Heart right ventricle (tissue), 16 donors: ENCODE results near the gene SLC19A3. TPM values are rescaled to one million over a fixed set of nuclear protein-coding genes. Genes with fewer than 3 reads are reported as not detected.

Source experiments
- ATAC-seq, 8 donors: fragments of 200-7000 bp; cut with Tn5 transposase; one replicate each; pipeline ENCODE4 v1.9.1; 2020; ENCODE audit warnings: mild to moderate bottlenecking in 8 of 8, moderate library complexity in 8 of 8, moderate number of reproducible peaks in 1 of 8
- DNase-seq, 2 donors: peaks; one replicate each; pipeline ENCODE4 v3.0.0-alpha.2; 2020
- H3K27ac ChIP-seq, 10 donors: fragments of 200-600 bp; sonication (generic) in 2 of 10; one replicate each; pipeline versions ENCODE4 v1.5.0 to v1.8.0; 2020 to 2022; ENCODE audit warnings: mild to moderate bottlenecking in 3 of 10
- H3K27me3 ChIP-seq, 7 donors: fragments of 200-600 bp; one replicate each; pipeline ENCODE4 v1.8.0; 2021 to 2022; ENCODE audit warnings: mild to moderate bottlenecking in 2 of 7
- H3K36me3 ChIP-seq, 9 donors: fragments of 200-600 bp; sonication (generic) in 1 of 9; one replicate each; pipeline versions ENCODE4 v1.5.0 to v1.8.0; 2020 to 2022; ENCODE audit warnings: mild to moderate bottlenecking in 2 of 9
- H3K4me1 ChIP-seq, 9 donors: fragments of 200-600 bp; sonication (generic) in 1 of 9; one replicate each; pipeline versions ENCODE4 v1.5.0 to v1.8.0; 2020 to 2022; ENCODE audit warnings: mild to moderate bottlenecking in 4 of 9
- H3K4me3 ChIP-seq, 10 donors: fragments of 200-600 bp; sonication (generic) in 2 of 10; one replicate each; pipeline versions ENCODE4 v1.5.0 to v1.8.0; 2020 to 2022; ENCODE audit warnings: mild to moderate bottlenecking in 7 of 10, moderate library complexity in 2 of 10
- H3K9me3 ChIP-seq, 11 donors: fragments of 200-600 bp in 10 of 11; sonication (generic) in 2 of 11; one replicate each; pipeline versions ENCODE4 v1.5.0 to v1.8.0; 2013 to 2022; ENCODE audit warnings: mild to moderate bottlenecking in 2 of 11, control low read depth in 1 of 11, moderate library complexity in 1 of 11
- WGBS, 2 donors: extraction: QIAGEN DNeasy Blood & Tissue Kit; methylation state at CpG; one replicate each; pipeline ENCODE4 v1.1.7; 2013; ENCODE audit warnings: inconsistent platforms in 1 of 2; 5-methylcytosine and 5-hydroxymethylcytosine counted together
- intact Hi-C, 10 donors: fragments of 100-400 bp; cut with DNase I; formaldehyde crosslinking; loops; one replicate each; pipeline versions ENCODE4 v1.11.1 to v1.14.2; 2022
- polyA plus RNA-seq, 2 donors: library from polyadenylated mRNA; stranded (reverse); fragments of 200-250 nt; gene quantifications; one replicate each; pipeline ENCODE4 v1.2.3, GENCODE V29; 2013
- total RNA-seq, 10 donors: library from RNA; stranded (reverse); fragmentation: NEBNext Ultra II Directional in 3 of 10; extraction: Animal tissue kit (Norgen Biotek cat#: 25700) in 3 of 10; gene quantifications; one replicate each; pipeline versions ENCODE4 v1.2.1 to v1.2.4, GENCODE V29; 2021 to 2023
- TF ChIP-seq, protein P1 (sequence below), 9 donors: fragments of 200-600 bp; sonication (generic) in 2 of 9; IDR thresholded peaks; one replicate each; pipeline versions ENCODE4 v1.5.0 to v1.8.0; 2021 to 2022; ENCODE audit warnings: antibody characterized with exemption in 9 of 9, mild to moderate bottlenecking in 5 of 9, moderate library complexity in 1 of 9
- donor health status: Arrhythmogenic right ventricular cardiomyopathy.
- donor health status: ischemic (EF 13 %, LVEDD 7.1; RV severe dilation, severe dysfunction).
- donor health status: healthy with polysubstance abuse.
- donor health status: DM: no; HTN: yes; CAD: no.
- donor health status: DM: no; HTN: no; CAD: no.
- donor health status: ischemic (EF 25% LVEDD 6.9; RV normal size, moderate dysfunction).
- donor health status: ischemic (EF 25% LVEDD 5.7; RV mildly dilated, moderate dysfunction).
- donor health status: healthy.
- donor health status: DM: yes; HTN: yes; CAD: no.
- donor health status: Ischemic cardiomyopathy.
- donor health status: ischemic (EF 35%, LVEDD 5.7; RV mildly dilated, moderate dysfunction).
- donor health status: nonischemic (EF 11% LVEDD 7.7; RV severe dilation, severe dysfunction).
- donor health status: DM: yes; HTN: yes; CAD: no.
- donor health status: PGD.
- donor health status: ischemic (EF 29% LVEDD 5.4; RV normal size, mild dysfunction).
- donor health status: nonischemic (EF 23%, LVEDD 6.1; RV moderate dilation, normal function).

The SLC19A3 gene
- total and polyA plus RNA-seq, 12 donors, result 0.13 to 4.5 (median 0.80) TPM

DNA sequence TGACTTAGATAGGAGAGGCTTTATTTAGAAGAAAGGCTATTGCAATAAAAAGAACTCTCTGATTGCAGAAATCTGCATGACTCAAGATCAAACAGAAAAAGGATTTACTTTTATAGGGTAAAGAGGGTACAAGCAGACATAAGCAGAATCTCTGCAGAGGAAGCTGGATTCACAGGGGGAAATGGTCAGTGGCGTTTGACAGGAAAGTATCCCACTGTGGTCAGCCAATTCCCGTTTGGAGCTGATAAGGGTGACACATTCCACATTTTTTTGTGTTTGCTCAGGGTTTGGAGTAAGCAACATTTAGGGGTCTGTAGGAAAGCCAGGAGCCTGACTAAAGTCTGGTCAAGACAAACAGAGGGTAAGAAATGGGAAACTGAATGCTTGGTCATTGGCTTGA lies 75.2 kb downstream of the SLC19A3 start:
- intact Hi-C loops, result no loop called here
- TF ChIP-seq, protein P1, sequence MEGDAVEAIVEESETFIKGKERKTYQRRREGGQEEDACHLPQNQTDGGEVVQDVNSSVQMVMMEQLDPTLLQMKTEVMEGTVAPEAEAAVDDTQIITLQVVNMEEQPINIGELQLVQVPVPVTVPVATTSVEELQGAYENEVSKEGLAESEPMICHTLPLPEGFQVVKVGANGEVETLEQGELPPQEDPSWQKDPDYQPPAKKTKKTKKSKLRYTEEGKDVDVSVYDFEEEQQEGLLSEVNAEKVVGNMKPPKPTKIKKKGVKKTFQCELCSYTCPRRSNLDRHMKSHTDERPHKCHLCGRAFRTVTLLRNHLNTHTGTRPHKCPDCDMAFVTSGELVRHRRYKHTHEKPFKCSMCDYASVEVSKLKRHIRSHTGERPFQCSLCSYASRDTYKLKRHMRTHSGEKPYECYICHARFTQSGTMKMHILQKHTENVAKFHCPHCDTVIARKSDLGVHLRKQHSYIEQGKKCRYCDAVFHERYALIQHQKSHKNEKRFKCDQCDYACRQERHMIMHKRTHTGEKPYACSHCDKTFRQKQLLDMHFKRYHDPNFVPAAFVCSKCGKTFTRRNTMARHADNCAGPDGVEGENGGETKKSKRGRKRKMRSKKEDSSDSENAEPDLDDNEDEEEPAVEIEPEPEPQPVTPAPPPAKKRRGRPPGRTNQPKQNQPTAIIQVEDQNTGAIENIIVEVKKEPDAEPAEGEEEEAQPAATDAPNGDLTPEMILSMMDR (IDR thresholded peaks at IDR 0.05), result no peak
- Histone ChIP-seq H3K4me3 (no peak overlapping the region), H3K4me1 (no peaks in the 10 kb centered on the region), H3K36me3 (no peaks in the 10 kb centered on the region), H3K27me3 (peaks cover 0 to 5% (median 0%) of the 10 kb centered on the region in 7 donors), H3K27ac (no peak overlapping the region), H3K9me3 (no peaks in the 10 kb centered on the region)
- no peak for DNase-seq
- ATAC-seq, result no peak
- WGBS, 2 donors, result 4 to 11% methylated on average over 2 of the region's 2 CpGs

DNA sequence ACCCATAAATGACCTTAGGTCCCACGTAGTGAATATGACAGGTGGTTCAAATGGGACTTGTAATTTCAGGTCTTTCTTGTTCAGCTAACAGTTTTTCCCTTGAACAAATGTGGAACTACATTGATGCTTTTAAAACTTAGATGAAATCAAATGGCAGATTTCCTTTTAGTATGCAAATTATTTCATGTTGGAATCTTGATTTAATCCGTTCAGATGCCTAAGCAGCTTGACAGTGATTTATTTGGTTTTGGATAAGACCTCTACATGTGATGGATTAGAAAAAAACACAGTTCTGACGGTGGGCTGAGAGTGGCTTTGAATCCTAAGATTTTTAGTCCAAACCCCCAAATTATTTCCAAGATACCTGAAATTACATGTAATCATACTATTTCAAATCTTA lies 83.6 kb downstream of the SLC19A3 start:
- intact Hi-C loops, result no loop called here
- 71 to 78% methylated on average over 3 of the region's 3 CpGs for WGBS, 2 donors
- ATAC-seq, result no peak

More for the DNA sequence above, 83.6 kb downstream of the SLC19A3 start:
- TF ChIP-seq, protein P1 (IDR thresholded peaks at IDR 0.05), result no peak
- no peak overlapping the region for H3K27ac ChIP-seq
- H3K27me3 ChIP-seq, result peaks cover 0 to 11% (median 7%) of the 10 kb centered on the region in 7 donors
- H3K4me3 ChIP-seq, result no peak overlapping the region
- no peaks in the 10 kb centered on the region for H3K36me3 ChIP-seq
- H3K9me3 ChIP-seq, result no peaks in the 10 kb centered on the region
- no peak for DNase-seq
- H3K4me1 ChIP-seq, result no peaks in the 10 kb centered on the region

Other genes with a start within 250 kb of the SLC19A3 start
- gene AGFG1, start 245.9 kb downstream of the SLC19A3 start, total RNA-seq, result 10 to 100 TPM; 52.8 to 77.9 (median 59.0) TPM
- 10 to 100 TPM; 14.1 to 42.1 TPM for gene AGFG1, start 245.9 kb downstream of the SLC19A3 start, polyA plus RNA-seq
- not detected for gene SCYGR2, start 119.1 kb downstream of the SLC19A3 start, total RNA-seq
- gene SCYGR2, start 119.1 kb downstream of the SLC19A3 start, polyA plus RNA-seq, result not detected
- gene SCYGR3, start 103.2 kb downstream of the SLC19A3 start, total RNA-seq, result not detected
- gene SCYGR3, start 103.2 kb downstream of the SLC19A3 start, polyA plus RNA-seq, result not detected
- not detected for gene SCYGR4, start 100.5 kb downstream of the SLC19A3 start, total RNA-seq
- not detected for gene SCYGR4, start 100.5 kb downstream of the SLC19A3 start, polyA plus RNA-seq
- gene SCYGR5, start 51.2 kb downstream of the SLC19A3 start, total RNA-seq, result not detected
- not detected for gene SCYGR5, start 51.2 kb downstream of the SLC19A3 start, polyA plus RNA-seq
- not detected for gene SCYGR6, start 6.7 kb upstream of the SLC19A3 start, total RNA-seq
- not detected for gene SCYGR6, start 6.7 kb upstream of the SLC19A3 start, polyA plus RNA-seq
- not detected for gene SCYGR7, start 10.3 kb upstream of the SLC19A3 start, total RNA-seq
- not detected for gene SCYGR7, start 10.3 kb upstream of the SLC19A3 start, polyA plus RNA-seq
- gene SCYGR8, start 27.9 kb upstream of the SLC19A3 start, total RNA-seq, result not detected
- not detected for gene SCYGR8, start 27.9 kb upstream of the SLC19A3 start, polyA plus RNA-seq
- gene CCL20, start 95.8 kb upstream of the SLC19A3 start, total RNA-seq, result not detected
- under 1 TPM in 1 of 2 donors, not detected in 1; 0.20 TPM for gene CCL20, start 95.8 kb upstream of the SLC19A3 start, polyA plus RNA-seq
- gene DAW1, start 153.6 kb upstream of the SLC19A3 start, total RNA-seq, result under 1 TPM in 3 of 10 donors, not detected in 7; 0.14 to 0.50 (median 0.18) TPM
- gene DAW1, start 153.6 kb upstream of the SLC19A3 start, polyA plus RNA-seq, result under 1 TPM; 0.22 to 0.43 TPM